ENCODE results near the gene PSMC3.

Gene PSMC3

GRCh38 chr11:47466701-47467250 lies 40.5 kb upstream of the PSMC3 start:
- H3K27me3 ChIP-seq (replicated peaks; ENCODE audit: control insufficient read depth, insufficient read depth, low read length) = no peaks in the 10 kb centered on the region
- H3K4me3 ChIP-seq (replicated peaks; ENCODE audit: low read depth, low read length) = no peak overlapping the region
- no peak for TF ChIP-seq CTCF (IDR thresholded peaks at IDR 0.05; ENCODE audit: insufficient read depth, low read length, poor library complexity, severe bottlenecking)
- H3K36me3 ChIP-seq (ENCODE audit: control insufficient read depth, insufficient read depth, low read length) = peaks cover 15% of the 10 kb centered on the region
- no peak for DNase-seq (ENCODE audit: extremely low read depth, insufficient read length)

- TF ChIP-seq CTCF (IDR thresholded peaks at IDR 0.05; ENCODE audit: insufficient read depth, low read length, poor library complexity, severe bottlenecking) = no peak
- Histone ChIP-seq H3K27me3 (replicated peaks; ENCODE audit: control insufficient read depth, insufficient read depth, low read length) (no peaks in the 10 kb centered on the region), H3K4me3 (replicated peaks; ENCODE audit: low read depth, low read length) (no peak overlapping the region), H3K36me3 (ENCODE audit: control insufficient read depth, insufficient read depth, low read length) (peaks cover 15% of the 10 kb centered on the region)
- DNase-seq (ENCODE audit: extremely low read depth, insufficient read length) = no peak
Measured at GRCh38 chr11:47466201-47466600, 40.0 kb upstream of the PSMC3 start.

GRCh38 chr11:47464483-47464882 lies 38.2 kb upstream of the PSMC3 start:
- Histone ChIP-seq H3K27me3 (replicated peaks; ENCODE audit: control insufficient read depth, insufficient read depth, low read length) (no peaks in the 10 kb centered on the region), H3K4me3 (replicated peaks; ENCODE audit: low read depth, low read length) (no peak overlapping the region), H3K36me3 (ENCODE audit: control insufficient read depth, insufficient read depth, low read length) (peaks cover 4% of the 10 kb centered on the region)
- TF ChIP-seq CTCF (IDR thresholded peaks at IDR 0.05; ENCODE audit: insufficient read depth, low read length, poor library complexity, severe bottlenecking) = no peak
- no peak for DNase-seq (ENCODE audit: extremely low read depth, insufficient read length)

GRCh38 chr11:47461876-47462275 lies 35.6 kb upstream of the PSMC3 start:
- no peak for DNase-seq (ENCODE audit: extremely low read depth, insufficient read length)
- H3K36me3 ChIP-seq (ENCODE audit: control insufficient read depth, insufficient read depth, low read length) = peaks cover 3% of the 10 kb centered on the region

GRCh38 chr11:47460571-47461235 lies 34.5 kb upstream of the PSMC3 start:
- DNase-seq (ENCODE audit: extremely low read depth, insufficient read length) = no peak
- Histone ChIP-seq H3K4me3 (replicated peaks; ENCODE audit: low read depth, low read length) (no peak overlapping the region), H3K27me3 (replicated peaks; ENCODE audit: control insufficient read depth, insufficient read depth, low read length) (no peaks in the 10 kb centered on the region), H3K36me3 (ENCODE audit: control insufficient read depth, insufficient read depth, low read length) (peaks cover 3% of the 10 kb centered on the region)
- no peak for TF ChIP-seq CTCF (IDR thresholded peaks at IDR 0.05; ENCODE audit: insufficient read depth, low read length, poor library complexity, severe bottlenecking)

More at GRCh38 chr11:47461876-47462275, 35.6 kb upstream of the PSMC3 start:
- no peaks in the 10 kb centered on the region for H3K27me3 ChIP-seq (replicated peaks; ENCODE audit: control insufficient read depth, insufficient read depth, low read length)
- TF ChIP-seq CTCF (IDR thresholded peaks at IDR 0.05; ENCODE audit: insufficient read depth, low read length, poor library complexity, severe bottlenecking) = no peak
- H3K4me3 ChIP-seq (replicated peaks; ENCODE audit: low read depth, low read length) = no peak overlapping the region

Measured in GM06990 (cell line).